Kidney (tissue), 14 donors: ENCODE results near the gene TMEM239. TPM values are rescaled to one million over a fixed set of nuclear protein-coding genes. Genes with fewer than 3 reads are reported as not detected.
A peak's percentile ranks its signal among the peaks of the same experiment; 100 is the strongest.

Source experiments
- DNase-seq, 5 donors: peaks; one replicate each; pipeline ENCODE4 v3.0.0-alpha.2; 2013 to 2020
- FAIRE-seq: peaks from 2 replicates; lab custom pipeline; 2012; peaks lifted over from hg19 to GRCh38; lab: Jason Lieb, UNC
- H3K27ac ChIP-seq, 2 donors: one replicate each; pipeline ENCODE4 v1.7.0; 2013; ENCODE audit warnings: low read depth in 2 of 2, low read length in 2 of 2, inconsistent platforms in 1 of 2
- H3K27me3 ChIP-seq: one replicate; pipeline ENCODE4 v1.7.1; 2013; ENCODE audit warnings: low read length, inconsistent platforms; ENCODE audit not compliant: control insufficient read depth, insufficient read depth
- H3K36me3 ChIP-seq, 3 donors: one replicate each; pipeline versions ENCODE4 v1.7.0 to v1.7.1; 2013; ENCODE audit warnings: low read length in 3 of 3, control low read depth in 1 of 3, inconsistent platforms in 1 of 3; ENCODE audit not compliant: insufficient read depth in 3 of 3, control insufficient read depth in 2 of 3
- H3K4me1 ChIP-seq, 3 donors: one replicate each; pipeline versions ENCODE4 v1.7.0 to v1.7.1; 2013; ENCODE audit warnings: low read length in 3 of 3, inconsistent platforms in 1 of 3, low read depth in 1 of 3; ENCODE audit not compliant: control insufficient read depth in 2 of 3, insufficient read depth in 2 of 3
- H3K4me3 ChIP-seq, 3 donors: one replicate each; pipeline versions ENCODE4 v1.7.0 to v1.8.1; 2013; ENCODE audit warnings: low read length in 3 of 3, control low read depth in 1 of 3, inconsistent platforms in 1 of 3
- H3K9ac ChIP-seq, 3 donors: one replicate each; pipeline versions ENCODE4 v1.7.0 to v1.7.1; 2013; ENCODE audit warnings: low read length in 3 of 3, control low read depth in 1 of 3, inconsistent platforms in 1 of 3
- H3K9me3 ChIP-seq, 3 donors: one replicate each; pipeline versions ENCODE4 v1.7.0 to v1.7.1; 2013; ENCODE audit warnings: low read length in 3 of 3, control low read depth in 1 of 3, inconsistent platforms in 1 of 3; ENCODE audit not compliant: control insufficient read depth in 2 of 3, insufficient read depth in 1 of 3
- CTCF ChIP-seq: IDR thresholded peaks from 3 replicates; pipeline ENCODE4 v1.5.1; 2012; ENCODE audit warnings: mild to moderate bottlenecking, moderate library complexity, borderline replicate concordance; ENCODE audit not compliant: insufficient read depth; ENCODE audit errors: extremely low read depth
- intact Hi-C: fragments of 100-400 bp; cut with DNase I; formaldehyde crosslinking; loops from one replicate; pipeline ENCODE4 v1.11.1; 2022
- polyA plus RNA-seq: library from polyadenylated mRNA; stranded (reverse); fragments of 350-450 nt; fragmentation: Illumina TruSeq; extraction: RNeasy Lipid Tissue Mini Kit (QIAGEN cat#74804); gene quantifications from one replicate; pipeline ENCODE4 v1.2.3, GENCODE V29; 2014; ENCODE audit warnings: low read depth, low replicate concordance; ENCODE audit not compliant: insufficient read depth
- total RNA-seq: library from RNA; stranded (reverse); fragmentation: NEBNext Ultra II Directional; extraction: Animal tissue kit (Norgen Biotek cat#: 25700); gene quantifications from one replicate; pipeline ENCODE4 v1.2.1, GENCODE V29; 2021
- donor health status: control.
- donor health status: control.
- donor health status: control.
- donor health status: control.
- donor health status: control.
- donor health status: DM: yes; HTN: yes; CAD: no.
- donor health status: Normal renal cell carcinoma (clear cell type).

TMEM239 gene
- total and polyA plus RNA-seq, 2 donors from 2014 or later: not detected

GRCh38 chr20:2815242-2815900, 793 bp upstream of the TMEM239 start:
- no peaks in the 10 kb centered on the region for H3K36me3 ChIP-seq
- no peak overlapping the region for H3K4me3 ChIP-seq
- FAIRE-seq (no peak), DNase-seq (peak in 2 of 5 donors; percentile 39 to 66)
- H3K9ac ChIP-seq: no peak overlapping the region
- H3K27ac ChIP-seq: no peak overlapping the region
- no peaks in the 10 kb centered on the region for H3K27me3 ChIP-seq
- no peaks in the 10 kb centered on the region for H3K4me1 ChIP-seq
- peaks cover 0 to 5% (median 3%) of the 10 kb centered on the region in 3 donors for H3K9me3 ChIP-seq
- intact Hi-C loops: no loop called here
- no peak for TF ChIP-seq CTCF

DNA sequence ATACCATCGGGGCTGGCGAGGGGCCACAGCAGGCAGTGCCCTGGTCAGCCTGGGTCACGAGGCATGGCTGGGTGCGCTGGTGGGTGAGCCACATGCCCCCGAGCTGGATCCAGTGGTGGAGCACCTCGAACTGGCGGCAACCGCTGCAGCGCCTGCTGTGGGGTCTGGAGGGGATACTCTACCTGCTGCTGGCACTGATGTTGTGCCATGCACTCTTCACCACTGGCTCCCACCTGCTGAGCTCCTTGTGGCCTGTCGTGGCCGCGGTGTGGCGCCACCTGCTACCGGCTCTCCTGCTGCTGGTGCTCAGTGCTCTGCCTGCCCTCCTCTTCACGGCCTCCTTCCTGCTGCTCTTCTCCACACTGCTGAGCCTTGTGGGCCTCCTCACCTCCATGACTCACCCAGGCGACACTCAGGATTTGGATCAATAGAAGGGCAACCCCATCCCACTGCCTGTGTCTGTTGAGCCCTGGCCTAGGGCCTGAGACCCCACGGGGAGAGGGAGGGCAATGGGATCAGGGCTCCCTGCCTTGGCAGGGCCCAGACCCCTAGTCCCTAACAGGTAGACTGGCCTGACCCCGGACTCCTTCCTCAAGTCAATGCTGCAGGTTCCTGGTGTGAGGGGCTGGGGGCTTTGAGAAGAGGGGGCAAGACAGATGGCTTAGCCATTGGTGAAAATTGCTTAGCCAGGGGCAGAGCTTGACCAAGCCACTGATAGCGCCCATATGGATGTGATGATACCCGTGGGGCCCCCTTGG, 598 bp downstream of the TMEM239 start:
- DNase-seq: peak in 2 of 5 donors; percentile 42 to 72

GRCh38 chr20:2817341-2817726, 1.2 kb downstream of the TMEM239 start:
- peak in 2 of 5 donors; percentile 18 to 25 for DNase-seq
- Histone ChIP-seq H3K27me3 (no peaks in the 10 kb centered on the region), H3K9me3 (peaks cover 0 to 4% (median 0%) of the 10 kb centered on the region in 3 donors), H3K27ac (no peak overlapping the region), H3K4me3 (no peak overlapping the region), H3K36me3 (no peaks in the 10 kb centered on the region), H3K9ac (no peak overlapping the region), H3K4me1 (no peaks in the 10 kb centered on the region)
- no peak for FAIRE-seq
- no peak for TF ChIP-seq CTCF
- intact Hi-C loops: no loop called here

More for the DNA sequence above, 598 bp downstream of the TMEM239 start:
- Histone ChIP-seq H3K27ac (no peak overlapping the region), H3K27me3 (no peaks in the 10 kb centered on the region), H3K4me3 (no peak overlapping the region), H3K36me3 (no peaks in the 10 kb centered on the region), H3K9ac (no peak overlapping the region), H3K9me3 (peaks cover 0 to 5% (median 3%) of the 10 kb centered on the region in 3 donors), H3K4me1 (no peaks in the 10 kb centered on the region)
- no peak for FAIRE-seq
- TF ChIP-seq CTCF: no peak
- intact Hi-C loops: no loop called here
